Measurements from ENCODE around the gene NCBP3.

The NCBP3 gene

DNA sequence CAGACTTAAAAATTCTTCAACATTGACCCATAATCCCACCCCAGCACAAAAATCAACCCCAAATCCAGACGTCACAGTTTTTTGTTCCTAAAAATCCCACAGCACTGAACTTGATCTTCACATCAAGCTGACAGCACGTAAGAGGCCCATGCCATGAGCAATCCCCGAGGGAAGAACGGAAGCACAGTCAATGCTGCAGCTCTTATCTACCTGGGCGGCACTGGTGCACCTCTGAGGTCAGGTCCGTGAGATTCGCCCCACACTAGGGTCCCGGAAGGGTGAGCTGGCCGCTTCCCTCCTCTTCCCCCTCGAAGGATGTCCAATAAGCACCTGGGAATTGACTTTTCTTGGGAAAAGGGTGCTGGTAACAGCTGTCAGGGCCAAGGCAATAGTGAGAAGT lies 33.8 kb downstream of the NCBP3 start:
- no peak overlapping the region for H3K27ac Mint-ChIP-seq
- peaks cover 74% of the 10 kb centered on the region for H3K36me3 Mint-ChIP-seq (ENCODE audit: low read depth)
- no peaks in the 10 kb centered on the region for H3K27me3 Mint-ChIP-seq (ENCODE audit: low read depth)
- peaks cover 7% of the 10 kb centered on the region for H3K4me1 Mint-ChIP-seq
- no peak overlapping the region for H3K4me3 Mint-ChIP-seq
- no peaks in the 10 kb centered on the region for H3K9me3 Mint-ChIP-seq
- TF ChIP-seq, protein P1, sequence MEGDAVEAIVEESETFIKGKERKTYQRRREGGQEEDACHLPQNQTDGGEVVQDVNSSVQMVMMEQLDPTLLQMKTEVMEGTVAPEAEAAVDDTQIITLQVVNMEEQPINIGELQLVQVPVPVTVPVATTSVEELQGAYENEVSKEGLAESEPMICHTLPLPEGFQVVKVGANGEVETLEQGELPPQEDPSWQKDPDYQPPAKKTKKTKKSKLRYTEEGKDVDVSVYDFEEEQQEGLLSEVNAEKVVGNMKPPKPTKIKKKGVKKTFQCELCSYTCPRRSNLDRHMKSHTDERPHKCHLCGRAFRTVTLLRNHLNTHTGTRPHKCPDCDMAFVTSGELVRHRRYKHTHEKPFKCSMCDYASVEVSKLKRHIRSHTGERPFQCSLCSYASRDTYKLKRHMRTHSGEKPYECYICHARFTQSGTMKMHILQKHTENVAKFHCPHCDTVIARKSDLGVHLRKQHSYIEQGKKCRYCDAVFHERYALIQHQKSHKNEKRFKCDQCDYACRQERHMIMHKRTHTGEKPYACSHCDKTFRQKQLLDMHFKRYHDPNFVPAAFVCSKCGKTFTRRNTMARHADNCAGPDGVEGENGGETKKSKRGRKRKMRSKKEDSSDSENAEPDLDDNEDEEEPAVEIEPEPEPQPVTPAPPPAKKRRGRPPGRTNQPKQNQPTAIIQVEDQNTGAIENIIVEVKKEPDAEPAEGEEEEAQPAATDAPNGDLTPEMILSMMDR (IDR thresholded peaks at IDR 0.05; ENCODE audit: unreplicated experiment in 3 of 3) = no peak

DNA sequence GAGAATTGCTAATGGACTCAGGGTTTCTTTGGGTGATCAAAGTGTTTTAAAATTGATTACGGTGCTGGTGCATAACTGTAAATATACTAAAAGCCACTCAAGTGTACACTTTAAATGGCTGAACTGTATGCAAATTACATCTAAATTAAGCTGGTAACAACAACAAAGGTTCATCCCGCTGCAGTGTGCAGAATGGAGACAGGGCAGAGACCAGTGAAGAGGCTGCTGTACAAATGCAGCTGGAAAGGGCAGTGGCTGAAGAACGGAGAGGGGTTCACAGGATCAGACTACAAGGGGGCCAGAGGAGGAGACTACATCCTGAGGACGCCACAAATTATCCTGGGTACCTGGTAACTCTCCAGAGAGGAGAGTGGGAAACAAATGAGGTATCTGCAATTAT lies 36.0 kb downstream of the NCBP3 start:
- H3K9me3 Mint-ChIP-seq = no peaks in the 10 kb centered on the region
- no peak overlapping the region for H3K4me3 Mint-ChIP-seq
- H3K36me3 Mint-ChIP-seq (ENCODE audit: low read depth) = peaks cover 69% of the 10 kb centered on the region
- H3K4me1 Mint-ChIP-seq = peaks cover 4% of the 10 kb centered on the region
- H3K27me3 Mint-ChIP-seq (ENCODE audit: low read depth) = no peaks in the 10 kb centered on the region
- no peak overlapping the region for H3K27ac Mint-ChIP-seq
- TF ChIP-seq, protein P1 (IDR thresholded peaks at IDR 0.05; ENCODE audit: unreplicated experiment in 3 of 3) = no peak

DNA sequence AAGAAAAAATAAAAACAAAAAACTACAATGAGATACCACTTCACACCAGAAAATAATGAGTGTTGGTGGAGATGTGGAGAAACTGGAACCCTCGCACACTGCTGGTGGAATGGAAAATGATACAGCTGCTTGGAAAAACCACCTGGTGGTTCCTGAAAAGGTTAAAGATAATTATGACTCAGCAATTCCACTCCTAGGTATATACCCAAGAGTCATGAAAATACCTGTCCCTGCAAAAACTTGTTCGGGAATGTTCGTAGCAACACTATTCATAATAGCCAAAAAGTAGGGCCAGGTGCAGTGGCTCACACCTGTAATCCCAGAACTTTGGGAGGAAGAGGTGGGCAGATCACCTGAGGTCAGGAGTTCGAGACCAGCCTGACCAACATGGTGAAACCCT lies 36.9 kb downstream of the NCBP3 start:
- Mint-ChIP-seq H3K4me1 (no peaks in the 10 kb centered on the region), H3K36me3 (ENCODE audit: low read depth) (peaks cover 60% of the 10 kb centered on the region), H3K9me3 (no peaks in the 10 kb centered on the region), H3K27me3 (ENCODE audit: low read depth) (no peaks in the 10 kb centered on the region), H3K4me3 (no peak overlapping the region), H3K27ac (no peak overlapping the region)
- TF ChIP-seq, protein P1 (IDR thresholded peaks at IDR 0.05; ENCODE audit: unreplicated experiment in 3 of 3) = no peak

DNA sequence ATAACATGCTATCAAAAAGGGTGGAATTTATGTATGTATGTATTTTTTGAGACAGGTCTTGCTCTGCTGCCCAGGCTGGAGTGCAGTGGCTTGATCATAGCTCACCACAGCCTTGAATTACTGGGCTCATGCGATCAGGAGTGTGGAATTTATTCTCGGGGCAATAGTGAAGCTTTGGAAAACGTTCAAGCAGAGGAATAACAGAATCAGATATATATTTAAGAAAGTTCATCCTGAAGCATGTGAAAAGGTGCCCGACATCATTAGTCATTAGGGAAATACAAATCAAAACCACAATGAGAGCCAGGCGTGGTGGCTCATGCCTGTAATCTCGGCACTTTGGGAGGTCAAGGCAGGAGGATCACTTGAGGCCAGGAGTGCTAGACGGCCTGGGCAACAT lies 37.3 kb downstream of the NCBP3 start:
- H3K36me3 Mint-ChIP-seq (ENCODE audit: low read depth) = peaks cover 56% of the 10 kb centered on the region
- H3K9me3 Mint-ChIP-seq = no peaks in the 10 kb centered on the region
- H3K27me3 Mint-ChIP-seq (ENCODE audit: low read depth) = no peaks in the 10 kb centered on the region

DNA sequence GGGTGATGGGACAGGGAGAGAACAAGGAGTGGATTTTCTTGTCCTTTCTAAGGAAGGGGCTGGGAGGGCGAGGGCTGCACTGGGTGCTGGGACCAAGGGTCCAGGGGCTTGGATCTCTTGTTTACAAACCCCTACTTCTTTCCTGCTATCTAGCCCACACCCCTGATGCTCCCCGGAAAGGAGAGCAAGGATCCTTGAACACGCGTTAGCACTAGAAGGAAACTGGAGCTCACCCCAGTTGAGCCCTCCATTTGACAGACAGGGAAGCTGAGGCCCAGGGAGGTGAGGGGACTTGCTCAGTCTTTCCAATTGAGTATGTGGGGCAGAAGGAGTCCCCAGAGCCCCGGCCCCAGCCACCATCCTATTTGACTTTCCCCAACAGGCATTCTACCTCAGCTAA lies 40.5 kb downstream of the NCBP3 start:
- TF ChIP-seq, protein P1 (IDR thresholded peaks at IDR 0.05; ENCODE audit: unreplicated experiment in 3 of 3) = no peak
- no peaks in the 10 kb centered on the region for H3K27me3 Mint-ChIP-seq (ENCODE audit: low read depth)
- H3K9me3 Mint-ChIP-seq = no peaks in the 10 kb centered on the region
- peaks cover 11% of the 10 kb centered on the region for H3K4me1 Mint-ChIP-seq
- no peak overlapping the region for H3K4me3 Mint-ChIP-seq
- peaks cover 35% of the 10 kb centered on the region for H3K36me3 Mint-ChIP-seq (ENCODE audit: low read depth)
- H3K27ac Mint-ChIP-seq = no peak overlapping the region

More for the DNA sequence above, 37.3 kb downstream of the NCBP3 start:
- Mint-ChIP-seq H3K4me1 (no peaks in the 10 kb centered on the region), H3K4me3 (no peak overlapping the region), H3K27ac (no peak overlapping the region)
- TF ChIP-seq, protein P1 (IDR thresholded peaks at IDR 0.05; ENCODE audit: unreplicated experiment in 3 of 3) = no peak

DNA sequence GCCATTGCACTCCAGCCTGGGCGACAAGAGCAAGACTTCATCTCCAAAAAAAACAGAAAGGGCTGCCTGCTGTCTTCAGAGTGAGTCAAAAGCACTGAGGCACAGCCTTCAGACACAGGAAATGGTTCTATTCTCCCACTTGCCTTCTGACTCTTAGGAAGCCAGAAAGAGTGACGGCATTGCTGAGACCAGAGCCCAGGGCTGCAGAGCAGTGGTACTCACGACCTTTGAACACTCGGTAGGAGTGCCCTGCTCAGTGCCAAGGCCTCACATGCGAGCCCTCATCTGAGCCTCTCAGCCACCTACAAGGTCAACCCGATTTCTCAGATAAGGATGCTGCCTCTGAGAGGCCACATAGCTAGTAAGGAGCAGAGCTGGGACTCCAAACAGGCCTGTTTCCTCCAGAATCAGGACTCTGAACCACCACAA lies 41.5 kb downstream of the NCBP3 start:
- H3K4me1 Mint-ChIP-seq = peaks cover 12% of the 10 kb centered on the region
- no peaks in the 10 kb centered on the region for H3K9me3 Mint-ChIP-seq
- no peaks in the 10 kb centered on the region for H3K27me3 Mint-ChIP-seq (ENCODE audit: low read depth)
- peaks cover 29% of the 10 kb centered on the region for H3K36me3 Mint-ChIP-seq (ENCODE audit: low read depth)
- TF ChIP-seq, protein P1 (IDR thresholded peaks at IDR 0.05; ENCODE audit: unreplicated experiment in 3 of 3) = no peak
- no peak overlapping the region for H3K27ac Mint-ChIP-seq
- H3K4me3 Mint-ChIP-seq = no peak overlapping the region
